Ishikawa (cell line): ENCODE results near the gene LRRC47.

Experiments
- CEBPB ChIP-seq: IDR thresholded peaks from 2 replicates; pipeline ENCODE4 v1.6.1; 2012
- CREB1 ChIP-seq: IDR thresholded peaks from 2 replicates; pipeline ENCODE4 v1.6.1; 2012; ENCODE audit warnings: low read depth
- EGR1 ChIP-seq: IDR thresholded peaks from 2 replicates; pipeline ENCODE4 v1.6.1; 2012
- EP300 ChIP-seq: IDR thresholded peaks from 2 replicates; pipeline ENCODE4 v1.6.1; 2012; ENCODE audit warnings: borderline replicate concordance
- FOXM1 ChIP-seq: IDR thresholded peaks from 2 replicates; pipeline ENCODE4 v1.6.1; 2012; ENCODE audit warnings: low read depth, borderline replicate concordance
- MAX ChIP-seq: IDR thresholded peaks from 2 replicates; pipeline ENCODE4 v1.6.1; 2012
- NFIC ChIP-seq: IDR thresholded peaks from 2 replicates; pipeline ENCODE4 v1.6.1; 2012
- RAD21 ChIP-seq: IDR thresholded peaks from 2 replicates; pipeline ENCODE4 v1.6.1; 2012; ENCODE audit warnings: low read depth
- TAF1 ChIP-seq: IDR thresholded peaks from 2 replicates; pipeline ENCODE4 v1.6.1; 2012; ENCODE audit warnings: low read depth, mild to moderate bottlenecking
- TCF12 ChIP-seq: IDR thresholded peaks from 2 replicates; pipeline ENCODE4 v1.6.1; 2012; ENCODE audit warnings: low read depth
- TEAD4 ChIP-seq: IDR thresholded peaks from 2 replicates; pipeline ENCODE4 v1.6.1; 2012
- YY1 ChIP-seq: IDR thresholded peaks from 2 replicates; pipeline ENCODE4 v1.6.1; 2012; ENCODE audit warnings: low read depth
- ZBTB7A ChIP-seq: IDR thresholded peaks from 2 replicates; pipeline ENCODE4 v1.6.1; 2012; ENCODE audit warnings: low read depth
- TF ChIP-seq, protein P1 (sequence below): IDR thresholded peaks from 2 replicates; pipeline ENCODE4 v1.6.1; 2012
- TF ChIP-seq, protein P2 (sequence below): IDR thresholded peaks from 2 replicates; pipeline ENCODE4 v1.6.1; 2012; ENCODE audit warnings: low read depth, mild to moderate bottlenecking

Gene LRRC47

GRCh38 chr1:3736708-3737107 is 59.6 kb downstream of the LRRC47 start:
- TF ChIP-seq TCF12 (no peak), NFIC (no peak), TAF1 (no peak), ZBTB7A (no peak), RAD21 (no peak), TEAD4 (no peak), FOXM1 (no peak), EP300 (no peak), EGR1 (no peak), MAX (no peak), CREB1 (no peak), YY1 (no peak), CEBPB (no peak)
- TF ChIP-seq, protein P1, sequence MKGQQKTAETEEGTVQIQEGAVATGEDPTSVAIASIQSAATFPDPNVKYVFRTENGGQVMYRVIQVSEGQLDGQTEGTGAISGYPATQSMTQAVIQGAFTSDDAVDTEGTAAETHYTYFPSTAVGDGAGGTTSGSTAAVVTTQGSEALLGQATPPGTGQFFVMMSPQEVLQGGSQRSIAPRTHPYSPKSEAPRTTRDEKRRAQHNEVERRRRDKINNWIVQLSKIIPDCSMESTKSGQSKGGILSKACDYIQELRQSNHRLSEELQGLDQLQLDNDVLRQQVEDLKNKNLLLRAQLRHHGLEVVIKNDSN = no peak
- TF ChIP-seq, protein P2, sequence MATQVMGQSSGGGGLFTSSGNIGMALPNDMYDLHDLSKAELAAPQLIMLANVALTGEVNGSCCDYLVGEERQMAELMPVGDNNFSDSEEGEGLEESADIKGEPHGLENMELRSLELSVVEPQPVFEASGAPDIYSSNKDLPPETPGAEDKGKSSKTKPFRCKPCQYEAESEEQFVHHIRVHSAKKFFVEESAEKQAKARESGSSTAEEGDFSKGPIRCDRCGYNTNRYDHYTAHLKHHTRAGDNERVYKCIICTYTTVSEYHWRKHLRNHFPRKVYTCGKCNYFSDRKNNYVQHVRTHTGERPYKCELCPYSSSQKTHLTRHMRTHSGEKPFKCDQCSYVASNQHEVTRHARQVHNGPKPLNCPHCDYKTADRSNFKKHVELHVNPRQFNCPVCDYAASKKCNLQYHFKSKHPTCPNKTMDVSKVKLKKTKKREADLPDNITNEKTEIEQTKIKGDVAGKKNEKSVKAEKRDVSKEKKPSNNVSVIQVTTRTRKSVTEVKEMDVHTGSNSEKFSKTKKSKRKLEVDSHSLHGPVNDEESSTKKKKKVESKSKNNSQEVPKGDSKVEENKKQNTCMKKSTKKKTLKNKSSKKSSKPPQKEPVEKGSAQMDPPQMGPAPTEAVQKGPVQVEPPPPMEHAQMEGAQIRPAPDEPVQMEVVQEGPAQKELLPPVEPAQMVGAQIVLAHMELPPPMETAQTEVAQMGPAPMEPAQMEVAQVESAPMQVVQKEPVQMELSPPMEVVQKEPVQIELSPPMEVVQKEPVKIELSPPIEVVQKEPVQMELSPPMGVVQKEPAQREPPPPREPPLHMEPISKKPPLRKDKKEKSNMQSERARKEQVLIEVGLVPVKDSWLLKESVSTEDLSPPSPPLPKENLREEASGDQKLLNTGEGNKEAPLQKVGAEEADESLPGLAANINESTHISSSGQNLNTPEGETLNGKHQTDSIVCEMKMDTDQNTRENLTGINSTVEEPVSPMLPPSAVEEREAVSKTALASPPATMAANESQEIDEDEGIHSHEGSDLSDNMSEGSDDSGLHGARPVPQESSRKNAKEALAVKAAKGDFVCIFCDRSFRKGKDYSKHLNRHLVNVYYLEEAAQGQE = no peak

DNA sequence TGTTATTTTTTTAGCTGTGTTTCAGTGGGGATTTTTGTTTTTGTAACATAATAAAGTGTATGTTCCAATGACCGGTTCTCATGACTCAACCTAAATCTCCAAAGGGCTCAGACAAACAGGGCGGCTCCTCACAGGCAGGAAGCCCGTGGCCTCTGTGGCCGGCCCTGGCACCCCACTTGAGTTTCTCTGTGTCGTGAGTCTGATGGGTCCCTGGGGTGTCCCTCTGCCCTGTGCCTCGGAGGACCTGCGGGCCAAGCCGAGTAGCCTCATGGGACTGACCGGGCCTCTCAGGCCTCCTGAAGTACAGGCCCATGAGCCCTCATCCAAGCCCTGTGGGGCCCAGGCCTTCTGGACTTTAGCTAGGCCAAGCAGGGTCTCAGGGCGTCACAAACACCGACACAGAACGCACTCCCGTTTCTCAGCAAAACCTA is 60.2 kb downstream of the LRRC47 start:
- TF ChIP-seq EP300 (no peak), TEAD4 (no peak), CREB1 (no peak), RAD21 (no peak), EGR1 (no peak), NFIC (no peak), CEBPB (no peak), MAX (no peak), TAF1 (no peak), ZBTB7A (no peak), YY1 (no peak)
- TF ChIP-seq, protein P1 = no peak
- TF ChIP-seq, protein P2 = no peak

- TF ChIP-seq TCF12 (no peak), FOXM1 (no peak), CREB1 (no peak), MAX (no peak), EGR1 (no peak), TAF1 (no peak), RAD21 (no peak), CEBPB (no peak), TEAD4 (no peak), ZBTB7A (no peak), NFIC (no peak), EP300 (no peak), YY1 (no peak)
- TF ChIP-seq, protein P1 = no peak
- TF ChIP-seq, protein P2 = no peak
Observed at GRCh38 chr1:3735688-3736087, 60.6 kb downstream of the LRRC47 start.

DNA sequence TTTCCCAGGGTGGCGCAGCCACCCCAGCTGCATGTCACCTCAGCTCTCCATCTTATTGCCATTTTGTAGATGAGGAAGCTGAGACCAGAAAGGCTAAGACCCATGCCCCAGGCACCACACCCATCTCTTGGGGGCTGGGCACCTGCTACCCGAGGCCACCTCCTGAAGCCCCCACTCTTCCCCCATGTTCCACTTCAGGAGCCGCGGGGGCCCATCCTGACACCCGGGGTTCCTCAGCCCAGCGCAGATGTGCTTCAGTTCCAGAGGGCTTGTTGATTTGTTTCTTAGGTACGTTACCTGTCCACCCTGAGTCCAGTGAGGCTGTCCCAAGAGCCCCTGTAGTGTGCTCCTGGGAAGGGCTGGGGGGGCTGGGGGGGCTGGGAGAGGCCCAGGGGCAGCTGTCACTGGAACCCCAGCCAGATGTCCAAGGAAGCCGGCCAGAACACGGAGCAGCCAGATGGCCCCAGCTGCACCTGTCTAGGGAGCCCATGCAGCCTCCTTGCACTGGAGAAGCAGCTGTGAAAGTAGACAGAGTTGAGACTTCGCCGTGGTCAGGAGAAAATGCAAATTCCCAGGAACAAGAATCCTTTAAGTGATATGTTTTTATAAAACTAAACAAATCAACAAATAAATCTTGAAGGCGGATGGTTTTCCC is 61.1 kb downstream of the LRRC47 start:
- TF ChIP-seq, protein P2 = no peak
- TF ChIP-seq EP300 = no peak
- TF ChIP-seq TEAD4 = no peak
- no peak for TF ChIP-seq TAF1
- no peak for TF ChIP-seq EGR1
- TF ChIP-seq RAD21 = no peak
